ENCODE measurements around the gene SPTBN1. TPM values are rescaled to one million over a fixed set of nuclear protein-coding genes. Genes with fewer than 3 reads are reported as not detected.

The SPTBN1 gene
- total and polyA plus RNA-seq, 2 of the 13 experiments (the other 11 are each of a cell fraction or from before 2014, with no cell fraction given): 123 to 299 TPM

DNA sequence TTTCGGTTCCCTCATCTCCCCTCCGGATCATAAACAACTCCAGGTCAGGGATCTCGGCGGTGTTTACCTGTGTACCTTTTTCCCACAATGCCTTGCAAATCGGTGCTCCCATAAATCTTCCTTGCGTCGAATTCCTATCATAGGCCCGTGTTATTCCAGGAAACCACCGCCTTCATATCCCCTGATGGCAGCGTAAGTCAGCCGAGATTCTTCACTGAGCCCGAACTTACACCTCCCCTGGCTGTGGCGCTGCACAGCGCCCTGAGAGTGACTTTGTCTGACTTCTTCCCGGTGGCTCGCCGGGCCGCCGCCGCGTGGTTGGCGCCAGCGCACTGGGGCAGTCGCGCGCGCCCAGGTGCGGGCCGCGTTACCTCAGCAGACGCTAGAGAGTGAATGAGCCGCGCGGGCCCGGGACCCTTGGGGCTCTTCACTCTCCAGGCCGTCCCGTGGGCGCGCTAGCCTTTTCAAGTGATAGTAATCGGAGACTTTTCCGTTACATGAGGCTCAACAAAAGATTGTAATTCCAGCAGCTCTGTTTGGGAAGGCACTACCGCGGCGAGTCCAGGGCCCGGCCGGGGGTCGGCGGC, 101.6 kb downstream of the SPTBN1 start (continued):
- TF ChIP-seq, protein P1, sequence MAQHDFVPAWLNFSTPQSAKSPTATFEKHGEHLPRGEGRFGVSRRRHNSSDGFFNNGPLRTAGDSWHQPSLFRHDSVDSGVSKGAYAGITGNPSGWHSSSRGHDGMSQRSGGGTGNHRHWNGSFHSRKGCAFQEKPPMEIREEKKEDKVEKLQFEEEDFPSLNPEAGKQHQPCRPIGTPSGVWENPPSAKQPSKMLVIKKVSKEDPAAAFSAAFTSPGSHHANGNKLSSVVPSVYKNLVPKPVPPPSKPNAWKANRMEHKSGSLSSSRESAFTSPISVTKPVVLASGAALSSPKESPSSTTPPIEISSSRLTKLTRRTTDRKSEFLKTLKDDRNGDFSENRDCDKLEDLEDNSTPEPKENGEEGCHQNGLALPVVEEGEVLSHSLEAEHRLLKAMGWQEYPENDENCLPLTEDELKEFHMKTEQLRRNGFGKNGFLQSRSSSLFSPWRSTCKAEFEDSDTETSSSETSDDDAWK (CRISPR knock-in tag; IDR thresholded peaks at IDR 0.05): no peak
- no peak for TF ChIP-seq SNAI1 (CRISPR knock-in tag; IDR thresholded peaks at IDR 0.05; ENCODE audit: borderline replicate concordance)
- no peak for TF ChIP-seq SALL2 (CRISPR knock-in tag; IDR thresholded peaks at IDR 0.05)
- peak; percentile 33 for TF ChIP-seq STAG1 (CRISPR knock-in tag; IDR thresholded peaks at IDR 0.05)
- TF ChIP-seq TBX2 (CRISPR knock-in tag; IDR thresholded peaks at IDR 0.05; ENCODE audit: borderline replicate concordance): no peak; the same call in 1 of the 2 replicates
- TF ChIP-seq XBP1 (CRISPR knock-in tag; IDR thresholded peaks at IDR 0.05): no peak
- TF ChIP-seq, protein P2, sequence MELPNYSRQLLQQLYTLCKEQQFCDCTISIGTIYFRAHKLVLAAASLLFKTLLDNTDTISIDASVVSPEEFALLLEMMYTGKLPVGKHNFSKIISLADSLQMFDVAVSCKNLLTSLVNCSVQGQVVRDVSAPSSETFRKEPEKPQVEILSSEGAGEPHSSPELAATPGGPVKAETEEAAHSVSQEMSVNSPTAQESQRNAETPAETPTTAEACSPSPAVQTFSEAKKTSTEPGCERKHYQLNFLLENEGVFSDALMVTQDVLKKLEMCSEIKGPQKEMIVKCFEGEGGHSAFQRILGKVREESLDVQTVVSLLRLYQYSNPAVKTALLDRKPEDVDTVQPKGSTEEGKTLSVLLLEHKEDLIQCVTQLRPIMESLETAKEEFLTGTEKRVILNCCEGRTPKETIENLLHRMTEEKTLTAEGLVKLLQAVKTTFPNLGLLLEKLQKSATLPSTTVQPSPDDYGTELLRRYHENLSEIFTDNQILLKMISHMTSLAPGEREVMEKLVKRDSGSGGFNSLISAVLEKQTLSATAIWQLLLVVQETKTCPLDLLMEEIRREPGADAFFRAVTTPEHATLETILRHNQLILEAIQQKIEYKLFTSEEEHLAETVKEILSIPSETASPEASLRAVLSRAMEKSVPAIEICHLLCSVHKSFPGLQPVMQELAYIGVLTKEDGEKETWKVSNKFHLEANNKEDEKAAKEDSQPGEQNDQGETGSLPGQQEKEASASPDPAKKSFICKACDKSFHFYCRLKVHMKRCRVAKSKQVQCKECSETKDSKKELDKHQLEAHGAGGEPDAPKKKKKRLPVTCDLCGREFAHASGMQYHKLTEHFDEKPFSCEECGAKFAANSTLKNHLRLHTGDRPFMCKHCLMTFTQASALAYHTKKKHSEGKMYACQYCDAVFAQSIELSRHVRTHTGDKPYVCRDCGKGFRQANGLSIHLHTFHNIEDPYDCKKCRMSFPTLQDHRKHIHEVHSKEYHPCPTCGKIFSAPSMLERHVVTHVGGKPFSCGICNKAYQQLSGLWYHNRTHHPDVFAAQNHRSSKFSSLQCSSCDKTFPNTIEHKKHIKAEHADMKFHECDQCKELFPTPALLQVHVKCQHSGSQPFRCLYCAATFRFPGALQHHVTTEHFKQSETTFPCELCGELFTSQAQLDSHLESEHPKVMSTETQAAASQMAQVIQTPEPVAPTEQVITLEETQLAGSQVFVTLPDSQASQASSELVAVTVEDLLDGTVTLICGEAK (IDR thresholded peaks at IDR 0.05): no peak
- TF ChIP-seq, protein P2 (CRISPR knock-in tag; IDR thresholded peaks at IDR 0.05): peak; percentile 56; the same call in 1 of the 2 replicates
- no peak for TF ChIP-seq SOX6 (IDR thresholded peaks at IDR 0.05)
- 0 out of 2 replicates have a peak, but pooled peaks have one; percentile 4 for TF ChIP-seq SOX6 (CRISPR knock-in tag; IDR thresholded peaks at IDR 0.05)
- no peak for TF ChIP-seq ZNF619 (CRISPR knock-in tag; IDR thresholded peaks at IDR 0.05)
- TF ChIP-seq ZNF546 (CRISPR knock-in tag; conservative IDR thresholded peaks at IDR 0.05): no peak
- TF ChIP-seq SKIL (CRISPR knock-in tag; IDR thresholded peaks at IDR 0.05; ENCODE audit: borderline replicate concordance): no peak
